Left cardiac atrium (tissue), 4 donors: ENCODE data around the gene SH3RF3. TPM values are rescaled to one million over a fixed set of nuclear protein-coding genes. Genes with fewer than 3 reads are reported as not detected.

Experiments
- ATAC-seq, 2 donors: fragments of 200-7000 bp; cut with Tn5 transposase; one replicate each; pipeline ENCODE4 v1.9.1; 2020; ENCODE audit warnings: mild to moderate bottlenecking in 2 of 2, moderate library complexity in 2 of 2
- DNase-seq: peaks from one replicate; pipeline ENCODE4 v3.0.0-alpha.2; 2020
- intact Hi-C, 2 donors: fragments of 100-400 bp; cut with DNase I; formaldehyde crosslinking; loops; one replicate each; pipeline versions ENCODE4 v1.14.1 to v1.15.1; 2022 to 2023
- total RNA-seq, 2 donors: library from RNA; stranded (reverse); fragmentation: NEBNext Ultra II Directional; extraction: Animal tissue kit (Norgen Biotek cat#: 25700); gene quantifications; one replicate each; pipeline ENCODE4 v1.2.1, GENCODE V29; 2021
- donor health status: DM: no; HTN: yes; CAD: no.
- donor health status: DM: no; HTN: yes; CAD: no; lungs with severe emphysema.
- donor health status: DM: yes; HTN: yes; CAD: no.
- donor health status: Dilated cardiomyopathy.

Gene SH3RF3
- total RNA-seq, 2 donors from 2014 or later = 8.8 to 9.4 TPM

DNA sequence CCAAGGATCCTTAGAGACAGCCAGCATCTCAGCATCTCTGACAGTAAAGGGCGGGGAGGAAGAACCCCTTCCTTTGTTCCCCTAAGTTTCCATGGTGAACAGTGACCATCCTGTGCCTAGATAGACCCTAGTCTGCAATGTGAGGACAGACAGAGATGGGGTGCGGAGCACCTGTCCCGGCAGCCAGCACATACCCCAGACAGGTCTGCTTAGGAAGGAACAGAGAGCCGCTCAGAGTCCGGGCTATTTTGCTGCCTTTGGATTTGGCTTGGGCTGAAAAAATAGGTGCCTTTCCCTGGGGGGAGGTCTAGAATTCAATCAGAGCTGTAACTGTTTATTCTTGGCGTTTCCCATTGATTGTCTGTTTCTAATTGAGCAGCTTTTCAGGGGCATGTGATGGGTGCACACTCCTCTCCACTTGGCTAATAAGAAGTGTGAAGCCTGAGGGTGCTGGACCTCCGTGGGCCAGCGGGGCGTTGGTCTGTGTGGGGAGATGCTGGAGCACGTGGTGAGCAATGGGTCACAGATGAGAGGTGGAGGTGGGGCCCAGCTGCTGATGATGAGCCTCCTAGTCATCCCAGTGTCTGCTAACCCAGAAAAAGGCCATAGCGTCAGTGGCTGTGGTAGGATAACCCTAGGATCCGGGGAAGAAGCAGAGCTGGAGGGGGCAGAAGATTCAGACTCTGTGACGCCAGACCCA, 247.9 kb downstream of the SH3RF3 start:
- intact Hi-C loops = no loop called here
- DNase-seq (no peak), ATAC-seq (no peak)

DNA sequence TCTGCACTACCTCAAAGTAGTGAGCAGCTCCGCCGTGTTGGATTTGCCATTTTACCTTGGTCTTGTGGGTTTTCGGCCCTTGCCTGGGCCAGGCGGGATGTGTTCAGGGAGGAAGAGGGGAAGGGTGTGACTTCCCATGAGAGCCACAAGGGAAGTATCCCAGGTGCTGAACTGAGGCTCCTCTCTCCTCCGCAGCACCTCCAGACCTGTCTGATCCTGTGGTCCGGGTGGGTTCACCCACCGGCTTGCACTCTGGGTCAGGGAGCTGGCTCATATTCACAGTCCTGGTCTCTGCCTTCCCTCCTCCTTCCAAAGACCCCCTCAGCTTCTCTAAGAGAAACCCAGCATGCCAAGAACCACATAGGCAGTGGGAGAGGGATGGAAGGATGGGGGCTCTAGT, 249.0 kb downstream of the SH3RF3 start:
- no peak for DNase-seq
- intact Hi-C loops = no loop called here

DNA sequence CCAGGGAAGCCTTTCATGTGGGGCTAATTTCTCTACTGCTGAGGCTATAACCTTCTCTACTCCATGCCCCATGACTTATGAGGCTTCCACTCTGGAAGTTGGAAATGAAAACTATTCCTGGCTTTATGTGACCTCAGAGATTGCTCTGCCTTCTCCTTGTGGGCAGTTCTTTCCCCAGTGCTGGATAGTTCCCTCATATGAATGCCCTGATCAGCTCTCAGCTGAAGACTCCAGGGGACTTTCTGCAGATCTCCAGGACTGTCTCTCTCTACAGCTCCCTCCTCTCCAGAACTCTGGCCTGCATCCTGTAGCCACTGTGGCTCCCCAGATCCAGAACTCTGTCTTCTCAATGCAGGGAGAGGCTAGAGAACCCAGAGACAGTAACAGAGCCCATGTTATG, 249.7 kb downstream of the SH3RF3 start:
- DNase-seq = no peak
- intact Hi-C loops = no loop called here
- no peak for ATAC-seq

More for the DNA sequence above, 249.0 kb downstream of the SH3RF3 start:
- no peak for ATAC-seq

DNA sequence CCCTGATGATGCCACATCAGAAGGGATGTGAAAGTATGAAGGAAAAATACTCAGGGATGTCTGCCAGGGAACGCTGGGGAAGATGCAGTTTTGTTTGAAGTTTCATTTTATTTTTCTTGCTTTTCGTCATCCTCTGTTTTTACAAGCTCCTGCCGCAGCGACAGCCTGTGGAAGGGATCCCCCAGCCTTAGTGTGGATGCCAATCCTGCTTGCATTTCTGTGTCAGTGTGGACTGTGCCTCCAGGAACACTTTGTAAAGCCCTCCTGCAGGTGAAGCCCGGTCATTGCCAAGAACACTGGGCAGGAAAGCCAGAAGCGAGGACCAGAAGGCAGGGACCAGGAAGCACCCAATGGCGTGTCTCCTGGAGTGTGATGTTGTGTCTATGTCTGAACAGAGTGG, 250.5 kb downstream of the SH3RF3 start:
- no peak for ATAC-seq
- intact Hi-C loops = no loop called here
- no peak for DNase-seq

DNA sequence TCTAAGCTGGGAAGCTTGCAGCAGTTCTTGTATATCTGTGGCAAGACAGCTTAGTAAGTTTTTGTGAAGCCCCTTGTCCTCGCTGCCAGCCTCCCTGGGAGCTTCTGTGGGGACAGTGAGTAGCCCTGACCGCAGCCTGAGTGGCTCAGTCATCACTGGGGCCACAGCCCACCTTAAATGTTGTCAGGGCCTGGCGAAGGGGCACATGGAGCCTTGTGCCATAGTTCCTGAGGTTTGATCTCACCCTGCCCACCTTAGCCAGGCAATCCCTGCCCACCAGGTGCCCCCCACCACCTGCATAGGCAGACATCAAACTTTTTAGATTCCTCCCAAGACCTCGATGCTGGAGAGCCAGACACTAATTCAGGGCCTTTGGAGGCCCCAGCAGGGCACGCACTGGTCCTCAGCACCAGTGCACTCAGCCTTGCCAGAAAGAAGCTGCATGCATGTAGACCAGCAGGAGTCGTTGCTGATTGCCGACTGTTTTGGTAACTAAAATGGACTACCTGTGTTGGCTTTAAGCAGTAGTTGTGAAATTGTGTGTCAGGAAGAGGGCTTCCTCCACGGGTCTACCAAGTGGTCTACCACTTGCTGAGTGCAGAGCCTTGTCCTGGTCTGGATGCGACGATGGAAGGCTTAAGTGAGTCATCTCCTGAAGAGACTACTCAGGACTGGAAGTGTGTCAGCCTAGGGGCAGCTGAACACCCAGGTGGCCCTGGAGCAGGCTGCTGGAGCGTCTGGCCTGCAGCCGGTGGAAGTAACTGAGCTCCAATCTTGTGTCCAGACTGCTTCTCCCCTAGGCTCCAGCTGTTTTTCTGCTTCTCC, 251.7 kb downstream of the SH3RF3 start:
- no peak for DNase-seq
- ATAC-seq = no peak
- intact Hi-C loops = loop anchor here in 1 of 2 donors (10.0 kb wide), 2 partner anchors 46 to 124 kb away; no protein-coding TSS in a partner anchor

DNA sequence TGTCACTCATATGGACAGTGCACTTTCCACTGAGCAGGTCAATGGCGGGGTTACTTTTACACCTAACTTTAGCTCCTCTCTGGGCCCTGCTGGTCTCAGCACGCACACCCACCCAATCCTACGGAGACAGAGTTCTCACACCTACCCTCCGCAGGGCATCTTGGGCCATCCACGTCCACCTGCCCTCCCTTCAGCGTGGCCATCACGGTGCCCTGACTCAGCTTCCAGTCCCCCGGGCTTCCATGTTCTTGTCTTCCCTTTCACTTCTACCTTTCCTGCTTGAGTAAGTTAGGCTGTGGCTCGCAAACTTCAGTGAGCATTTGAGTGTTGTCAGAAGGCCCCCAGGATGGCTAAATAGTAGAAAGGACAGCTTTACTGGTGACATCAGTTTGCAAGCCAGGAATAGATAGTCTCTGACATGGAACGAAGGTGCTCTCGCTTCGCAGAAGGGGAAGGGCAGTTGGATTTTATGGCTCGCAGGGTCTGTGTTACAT, 252.4 kb downstream of the SH3RF3 start:
- intact Hi-C loops = loop anchor here in 1 of 2 donors (10.0 kb wide), 2 partner anchors 47 to 123 kb away; no protein-coding TSS in a partner anchor
- DNase-seq = no peak
- no peak for ATAC-seq

DNA sequence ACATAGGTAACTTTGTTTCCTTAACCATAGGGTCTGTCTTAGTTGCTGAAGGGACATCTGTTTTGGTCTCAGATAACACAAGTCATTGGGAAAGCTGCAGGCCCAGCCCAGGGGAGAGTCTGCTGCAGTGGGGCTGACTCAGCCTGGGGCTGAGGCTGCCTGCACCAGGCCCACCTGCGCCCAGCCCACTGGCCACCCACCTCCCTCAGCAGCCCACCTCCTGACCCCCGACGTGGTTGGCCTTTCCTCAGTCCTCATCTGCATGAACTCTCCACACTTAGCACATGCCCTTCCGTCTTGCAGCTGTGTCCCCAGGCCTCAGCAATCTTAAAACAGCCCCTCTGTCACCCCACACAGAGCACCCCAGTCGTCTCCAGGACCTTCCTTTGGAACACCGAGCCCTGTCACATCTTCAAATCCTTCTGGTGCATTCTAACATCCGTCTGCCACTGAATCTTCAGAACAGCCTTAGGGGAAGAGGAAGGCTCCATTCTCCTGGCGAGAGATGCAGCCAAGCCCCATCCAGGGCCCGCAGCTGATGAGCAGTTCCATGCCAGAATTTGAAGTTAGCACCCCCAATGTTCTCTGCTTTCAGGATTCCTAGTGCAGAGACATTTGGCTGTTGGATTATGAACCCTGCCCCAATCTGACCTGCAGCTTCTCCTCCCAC, 253.4 kb downstream of the SH3RF3 start:
- intact Hi-C loops = loop anchor here in 1 of 2 donors (10.0 kb wide), 2 partner anchors 48 to 122 kb away; no protein-coding TSS in a partner anchor
- ATAC-seq (peak in 1 of 2 donors; percentile 9), DNase-seq (no peak)

DNA sequence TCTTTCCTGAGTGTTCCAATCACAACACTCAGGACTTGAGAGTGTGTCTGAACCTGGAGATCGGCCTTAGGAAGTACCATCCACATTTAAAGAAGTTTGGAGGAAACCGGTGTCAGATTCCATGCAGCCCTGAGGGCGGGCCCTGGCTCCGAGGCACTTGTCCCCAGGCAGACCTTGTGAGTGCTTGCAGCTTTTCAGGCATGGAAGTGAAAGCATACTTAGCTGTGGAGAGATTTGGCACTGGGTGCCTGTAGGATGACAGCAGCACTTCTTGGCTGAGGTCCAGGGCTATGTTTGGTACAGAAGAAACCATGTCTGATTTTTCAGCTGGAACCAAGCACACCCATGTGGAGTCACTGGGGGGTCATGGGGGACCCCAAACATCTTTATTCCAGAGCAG, 253.9 kb downstream of the SH3RF3 start:
- peak; percentile 78 for DNase-seq
- intact Hi-C loops = loop anchor here in 1 of 2 donors (10.0 kb wide), 2 partner anchors 48 to 122 kb away; no protein-coding TSS in a partner anchor

DNA sequence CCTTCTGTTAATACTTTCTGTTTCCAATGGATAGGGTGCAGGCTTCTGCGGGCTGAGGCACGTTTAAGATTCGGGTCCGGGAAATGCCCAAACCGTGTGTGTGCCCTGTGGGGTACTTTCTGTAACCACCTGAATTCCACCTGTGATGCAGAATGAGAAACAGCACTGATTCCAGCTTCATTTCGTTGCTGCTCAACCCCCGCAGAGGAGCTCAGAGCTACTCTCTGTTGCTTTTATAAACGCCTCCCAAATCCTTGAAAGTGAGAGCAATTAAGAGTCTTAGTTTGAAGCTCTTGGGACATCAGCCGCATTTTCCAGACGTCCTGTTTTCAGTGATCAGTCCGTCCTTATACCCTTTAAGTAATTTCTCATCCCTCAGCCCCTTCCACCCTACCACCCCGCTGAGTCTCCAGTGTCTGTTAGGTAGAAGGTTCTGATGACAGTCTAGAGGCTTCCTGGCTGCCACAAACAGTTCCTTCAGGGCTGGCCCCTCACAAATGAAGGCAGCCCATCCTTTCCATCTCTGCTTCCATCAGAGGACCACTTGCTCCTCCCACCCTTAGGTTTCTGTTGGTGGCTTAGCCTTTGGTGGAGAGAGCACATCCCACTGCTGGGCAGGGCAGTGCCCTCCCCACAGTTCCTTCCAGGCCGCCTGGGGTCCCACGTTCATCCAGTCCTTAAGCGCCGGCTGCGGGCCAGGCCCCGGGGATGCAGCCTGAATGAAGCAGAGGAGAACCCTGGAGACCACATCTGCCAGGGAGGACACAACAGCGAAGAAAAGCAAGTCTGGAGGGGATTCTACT, 254.7 kb downstream of the SH3RF3 start:
- intact Hi-C loops = loop anchor here in 1 of 2 donors (10.0 kb wide), 2 partner anchors 49 to 121 kb away; no protein-coding TSS in a partner anchor
- no peak for DNase-seq
- ATAC-seq = no peak

More for the DNA sequence above, 253.9 kb downstream of the SH3RF3 start:
- peak; percentile 91 to 97 for ATAC-seq

DNA sequence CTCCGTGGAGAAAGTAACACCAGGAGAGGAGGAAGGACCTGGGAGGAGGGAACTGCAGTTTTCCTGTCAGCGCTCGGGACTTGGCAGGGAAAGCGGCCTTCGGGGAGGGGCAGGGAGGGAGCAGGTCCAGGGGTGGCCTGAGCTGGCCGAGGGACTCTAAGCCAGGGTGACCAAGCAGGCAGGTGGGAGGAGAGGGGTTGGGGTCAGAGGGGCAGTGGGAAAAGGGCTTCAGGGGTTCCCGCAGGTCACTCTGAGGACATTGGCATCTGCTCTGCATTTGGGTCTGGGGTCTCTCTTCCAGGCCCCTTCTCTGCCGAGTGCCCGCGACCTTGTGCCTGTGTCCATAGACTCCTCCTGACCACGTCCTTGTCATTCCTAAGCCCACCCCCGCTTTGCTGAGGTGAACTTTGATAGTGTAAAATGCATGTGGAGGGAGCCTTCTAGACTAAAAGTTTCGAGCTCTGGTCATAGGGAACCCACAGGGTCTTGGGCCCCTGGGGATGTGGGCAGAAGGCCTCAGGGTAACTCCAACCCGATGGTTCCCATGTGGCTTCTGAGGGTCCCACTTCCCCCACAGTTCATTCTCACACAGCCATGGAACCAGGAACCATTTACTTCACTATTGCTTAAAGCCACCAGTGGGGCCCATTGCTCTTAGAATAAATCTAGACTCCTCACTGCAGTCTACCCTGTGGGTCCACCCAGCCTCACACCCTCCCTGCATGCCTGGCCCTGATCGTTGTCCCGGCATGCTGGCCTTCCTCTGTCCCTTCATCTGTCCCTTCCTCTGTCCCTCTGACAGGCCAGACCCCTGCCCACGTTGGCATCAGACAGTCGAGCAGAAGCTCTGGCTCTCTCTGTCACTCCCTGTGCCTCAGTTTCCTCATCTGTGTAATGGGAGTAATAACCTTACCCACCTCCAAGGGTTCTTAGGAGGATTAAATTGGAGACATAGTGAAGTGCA, 255.6 kb downstream of the SH3RF3 start:
- intact Hi-C loops = loop anchor here in 1 of 2 donors (10.0 kb wide), 2 partner anchors 50 to 120 kb away; no protein-coding TSS in a partner anchor
- ATAC-seq = peak; percentile 32 to 56
- no peak for DNase-seq

DNA sequence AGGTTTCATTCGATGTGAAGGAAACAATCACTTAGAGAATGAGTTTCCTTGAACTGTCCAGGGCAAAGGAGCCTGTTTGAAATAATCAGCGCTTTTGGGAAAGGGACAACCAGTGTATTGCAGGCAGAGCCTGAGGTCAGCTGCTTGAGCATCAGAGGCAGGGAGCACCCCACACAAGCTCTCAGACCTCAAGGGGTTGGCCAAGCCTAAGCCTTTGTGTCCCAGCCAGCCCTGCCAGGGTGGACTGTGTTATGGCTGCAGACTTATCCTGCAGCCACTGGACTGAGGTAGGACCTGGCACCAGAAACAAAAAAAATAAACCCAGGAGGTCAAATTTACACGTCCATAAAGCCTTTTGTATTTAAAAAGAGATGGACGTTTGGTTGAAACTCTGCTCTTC, 256.5 kb downstream of the SH3RF3 start:
- DNase-seq = no peak
- intact Hi-C loops = loop anchor here in 1 of 2 donors (10.0 kb wide), 2 partner anchors 51 to 119 kb away; no protein-coding TSS in a partner anchor
- no peak for ATAC-seq

DNA sequence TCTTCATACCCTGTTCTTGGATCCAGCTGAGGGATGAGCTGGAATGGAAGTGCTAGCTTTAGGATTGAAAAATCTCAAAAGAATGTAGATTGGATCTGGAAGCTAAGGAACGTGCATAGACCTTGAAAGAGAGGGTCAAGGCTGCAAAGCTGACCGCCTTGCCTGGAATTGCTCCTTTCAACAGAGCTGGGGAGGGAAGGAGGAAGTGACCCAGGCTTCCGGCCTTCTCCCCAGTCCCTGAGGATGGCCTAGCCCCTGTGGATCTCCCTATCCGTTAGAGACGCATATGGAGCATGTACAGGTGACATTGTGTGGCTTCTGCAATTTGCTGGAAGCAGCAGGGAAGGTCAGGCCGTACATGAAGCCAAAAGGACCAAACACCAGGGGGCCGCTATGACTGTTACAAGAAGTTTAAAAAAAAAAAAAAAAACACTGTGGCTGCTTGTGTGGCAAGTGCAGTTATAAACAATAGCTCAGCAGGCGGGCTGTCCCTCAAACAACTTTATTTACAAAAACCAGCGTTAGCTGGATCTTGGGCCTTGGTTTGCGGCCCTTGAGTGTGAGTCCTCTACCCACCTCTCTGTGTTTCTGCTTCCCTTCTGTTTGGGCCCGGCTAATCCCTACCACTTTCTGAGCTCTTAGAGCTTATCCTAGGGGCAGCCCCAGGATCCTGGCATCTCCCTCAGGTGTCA, 257.1 kb downstream of the SH3RF3 start:
- intact Hi-C loops = loop anchor here in 1 of 2 donors (10.0 kb wide), 2 partner anchors 51 to 119 kb away; no protein-coding TSS in a partner anchor
- ATAC-seq (no peak), DNase-seq (no peak)

DNA sequence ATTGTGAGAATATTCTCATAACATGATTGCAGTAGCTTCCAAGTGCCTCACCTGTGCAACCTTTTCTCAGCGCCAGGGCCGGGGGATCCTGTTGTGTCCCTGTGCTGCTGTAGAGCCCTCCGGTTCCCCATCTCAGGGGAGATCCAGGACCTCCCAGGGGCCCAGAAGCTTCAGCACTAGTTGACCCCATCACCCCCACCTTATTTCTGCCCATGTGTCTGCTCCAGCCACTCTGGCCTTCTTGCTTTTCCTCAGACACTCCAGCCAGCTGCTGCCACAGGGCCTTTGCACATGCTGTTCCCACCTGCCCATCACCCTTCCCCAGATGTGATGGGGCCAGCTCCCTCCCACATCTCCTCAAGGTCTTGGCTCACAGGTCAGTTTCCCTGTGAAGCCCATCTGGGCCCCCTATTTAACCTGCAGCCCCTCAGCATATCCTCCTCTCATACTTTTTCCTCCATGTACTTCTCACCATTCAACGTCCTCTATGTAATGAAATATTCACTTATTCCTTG, 258.3 kb downstream of the SH3RF3 start:
- DNase-seq = no peak
- ATAC-seq = no peak
- intact Hi-C loops = loop anchor here in 1 of 2 donors (10.0 kb wide), 2 partner anchors 52 to 118 kb away; no protein-coding TSS in a partner anchor

DNA sequence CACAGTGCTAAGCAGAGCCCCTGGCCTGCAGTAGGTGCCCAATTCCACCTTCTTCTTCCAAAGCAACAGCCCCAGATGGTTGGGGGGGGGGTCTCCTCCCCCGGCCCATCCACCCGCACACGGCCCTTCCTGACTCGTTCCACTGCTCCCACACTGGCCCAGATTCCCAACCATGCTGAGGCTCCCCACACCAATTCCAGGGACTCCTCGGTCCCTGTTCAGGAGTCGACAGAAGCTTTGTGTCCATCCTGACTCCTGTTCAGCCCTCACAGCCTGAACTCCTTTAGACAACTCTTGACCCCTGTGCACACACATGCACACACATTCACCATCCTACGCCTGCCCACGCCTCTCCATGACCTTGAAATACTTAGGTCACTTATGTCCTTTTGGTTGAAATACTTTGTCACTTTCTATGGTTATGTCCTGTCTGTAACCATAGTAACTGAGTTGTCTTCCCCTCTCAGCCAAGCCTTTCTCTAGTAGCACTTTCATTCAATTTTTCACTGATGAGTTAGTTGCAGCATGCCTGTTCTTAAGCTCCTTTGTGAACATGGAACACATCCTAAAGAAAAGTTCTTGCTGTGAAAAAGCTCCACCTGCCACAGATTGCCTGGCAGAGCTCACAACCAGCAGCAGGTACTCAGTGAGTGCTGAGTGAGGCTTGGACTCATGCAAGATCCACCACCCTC, 258.9 kb downstream of the SH3RF3 start:
- no peak for DNase-seq
- ATAC-seq = no peak
- intact Hi-C loops = loop anchor here in 1 of 2 donors (10.0 kb wide), 2 partner anchors 53 to 117 kb away; no protein-coding TSS in a partner anchor

DNA sequence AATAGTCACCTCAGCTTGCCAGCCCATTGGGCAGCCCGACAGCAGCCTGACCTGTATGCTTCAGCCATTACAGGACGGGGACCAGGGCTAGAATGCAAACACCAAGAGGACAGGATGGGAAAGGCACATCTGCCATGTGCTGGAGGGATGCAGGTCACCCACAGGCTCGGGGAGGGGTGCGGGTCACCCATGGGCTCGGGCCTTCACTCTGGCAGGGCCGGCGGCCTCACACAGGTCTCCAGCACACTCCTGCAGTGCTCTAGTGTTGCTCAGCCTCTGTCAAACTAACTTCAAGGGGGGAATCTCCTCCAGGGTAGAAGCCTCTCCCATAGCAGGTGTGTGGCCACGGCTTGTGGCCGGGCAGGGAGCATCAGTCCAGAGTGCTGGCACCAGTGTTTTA, 262.2 kb downstream of the SH3RF3 start:
- ATAC-seq = no peak
- intact Hi-C loops = no loop called here
- DNase-seq = no peak

DNA sequence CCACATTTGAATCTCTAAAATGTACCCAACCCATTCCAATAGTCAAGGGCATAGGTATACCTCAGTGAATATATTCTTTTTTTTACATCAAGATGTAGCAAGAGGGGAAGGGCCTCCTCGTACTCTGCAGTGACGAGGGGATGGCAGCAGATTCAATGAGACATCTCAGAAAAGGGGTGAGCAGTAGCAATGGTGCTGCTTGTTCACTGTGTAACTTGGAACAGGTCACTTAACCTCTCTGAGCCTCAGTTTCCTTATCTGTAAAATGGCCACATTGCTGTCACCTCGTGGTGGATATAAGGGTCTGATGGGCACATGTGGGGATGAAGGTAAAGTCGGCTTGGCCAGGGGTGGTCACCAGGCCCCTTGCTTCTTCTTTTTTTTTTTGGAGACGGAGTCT, 263.1 kb downstream of the SH3RF3 start:
- ATAC-seq (no peak), DNase-seq (no peak)
- intact Hi-C loops = no loop called here
